A549 (cell line): ENCODE data around the gene TTC24. TPM values are rescaled to one million over a fixed set of nuclear protein-coding genes. Genes with fewer than 3 reads are reported as not detected.

Source experiments
- ATAC-seq, 2 experiments: fragments of 200-7000 bp in 1 of 2; fragments of >200 bp in 1 of 2; cut with Nextera tagmentation in 1 of 2; cut with Tn5 transposase in 1 of 2; 3 replicates each; pipeline versions ENCODE4 v1.8.0 to v1.9.1; 2018 to 2020; ENCODE audit warnings: mild to moderate bottlenecking in 1 of 2, moderate library complexity in 1 of 2
- CTCF ChIA-PET: fragments of 300-600 bp; sonication (Branson Sonifier 250); formaldehyde crosslinking; extraction: SDS; loops from one replicate; lab custom pipeline; 2021; ENCODE audit warnings: antibody characterized with exemption, inconsistent platforms; lab: Yijun Ruan, JAX
- POLR2A ChIA-PET: fragments of 350-600 bp; formaldehyde crosslinking; extraction: SDS; loops from one replicate; lab custom pipeline; 2021; ENCODE audit warnings: antibody characterized with exemption, inconsistent platforms; lab: Yijun Ruan, JAX
- DNase-seq, 2 experiments: peaks; one replicate each; pipeline versions ENCODE4 v3.0.0 to v3.0.0-alpha.2; 2011 to 2016; ENCODE audit warnings: low read depth in 1 of 2, low spot score in 1 of 2
- FAIRE-seq: peaks from 2 replicates; lab custom pipeline; 2011; peaks lifted over from hg19 to GRCh38; lab: Jason Lieb, UNC
- H3K27ac ChIP-seq, 2 experiments: fragments of >200 bp; sonication (Bioruptor Twin); formaldehyde crosslinking; 3 replicates each; pipeline ENCODE4 v1.5.1; 2016 to 2017
- H3K4me1 ChIP-seq: fragments of >200 bp; sonication (Bioruptor Twin); formaldehyde crosslinking; 3 replicates; pipeline ENCODE4 v1.6.1; 2016
- H3K4me2 ChIP-seq: fragments of >200 bp; sonication (Bioruptor Twin); formaldehyde crosslinking; 3 replicates; pipeline ENCODE4 v1.6.1; 2016
- H3K4me3 ChIP-seq: fragments of >200 bp; sonication (Bioruptor Twin); formaldehyde crosslinking; 3 replicates; pipeline ENCODE4 v1.5.1; 2016
- H3K9me3 ChIP-seq: fragments of >200 bp; sonication (Bioruptor Twin); formaldehyde crosslinking; 3 replicates; pipeline ENCODE4 v1.6.1; 2016
- BCL3 ChIP-seq: fragments of >200 bp; sonication (Bioruptor Twin); formaldehyde crosslinking; IDR thresholded peaks from 3 replicates; pipeline ENCODE4 v1.6.1; 2016
- BHLHE40 ChIP-seq: IDR thresholded peaks from 2 replicates; pipeline ENCODE4 v1.6.1; 2012; ENCODE audit warnings: low read depth, low read length, inconsistent platforms
- CBX2 ChIP-seq: fragments of 200-600 bp; sonication (generic); IDR thresholded peaks from 2 replicates; pipeline ENCODE4 v1.6.1; 2016; ENCODE audit warnings: low read depth, mild to moderate bottlenecking, borderline replicate concordance
- CHD2 ChIP-seq: fragments of 150-350 bp; IDR thresholded peaks from 2 replicates; pipeline ENCODE4 v1.6.1; 2014; ENCODE audit warnings: low read length; ENCODE audit not compliant: partially characterized antibody
- CHD4 ChIP-seq: fragments of 200-600 bp; sonication (generic); IDR thresholded peaks from 2 replicates; pipeline ENCODE4 v1.6.1; 2016; ENCODE audit warnings: antibody characterized with exemption, mild to moderate bottlenecking, borderline replicate concordance
- EP300 ChIP-seq, 2 experiments: fragments of >200 bp; sonication (Bioruptor Twin); formaldehyde crosslinking; IDR thresholded peaks; 2 replicates in 1 of 2; 3 replicates in 1 of 2; pipeline ENCODE4 v1.6.1; 2016 to 2017
- ESRRA ChIP-seq: fragments of 150-350 bp; IDR thresholded peaks from 2 replicates; pipeline ENCODE4 v1.6.1; 2014; ENCODE audit warnings: mild to moderate bottlenecking, low read length, borderline replicate concordance
- FOSB ChIP-seq: fragments of 250-450 bp; sonication (Bioruptor Pico); IDR thresholded peaks from 2 replicates; pipeline ENCODE4 v1.5.0; 2020; ENCODE audit warnings: mild to moderate bottlenecking, moderate library complexity
- FOSL2 ChIP-seq, 2 experiments: fragments of 450-650 bp in 1 of 2; fragments of >200 bp in 1 of 2; sonication (Bioruptor Twin) in 1 of 2; formaldehyde crosslinking; IDR thresholded peaks; 2 replicates each; pipeline versions ENCODE4 v1.5.0 to v1.6.1; 2016 to 2020; ENCODE audit warnings: mild to moderate bottlenecking in 1 of 2, moderate library complexity in 1 of 2
- FOXS1 ChIP-seq: fragments of 250-450 bp; sonication (Bioruptor Pico); IDR thresholded peaks from 2 replicates; pipeline ENCODE4 v1.5.0; 2020; ENCODE audit warnings: mild to moderate bottlenecking, moderate library complexity
- GATA3 ChIP-seq: IDR thresholded peaks from 2 replicates; pipeline ENCODE4 v1.6.1; 2012; ENCODE audit warnings: borderline replicate concordance
- HDAC2 ChIP-seq: fragments of 200-600 bp; sonication (generic); IDR thresholded peaks from 2 replicates; pipeline ENCODE4 v1.6.1; 2016
- HES2 ChIP-seq: fragments of >200 bp; sonication (Bioruptor Twin); formaldehyde crosslinking; IDR thresholded peaks from 2 replicates; pipeline ENCODE4 v1.6.1; 2016
- HEYL ChIP-seq: fragments of 250-450 bp; sonication (Bioruptor Pico); IDR thresholded peaks from 2 replicates; pipeline ENCODE4 v1.8.0; 2021; ENCODE audit warnings: mild to moderate bottlenecking, moderate library complexity
- JUN ChIP-seq, 2 experiments: fragments of >200 bp; sonication (Bioruptor Twin); formaldehyde crosslinking; IDR thresholded peaks; 2 replicates in 1 of 2; 3 replicates in 1 of 2; pipeline ENCODE4 v1.6.1; 2016 to 2017
- KDM1A ChIP-seq: fragments of 200-600 bp; sonication (generic); IDR thresholded peaks from 2 replicates; pipeline ENCODE4 v1.6.1; 2016; ENCODE audit warnings: low read depth, mild to moderate bottlenecking
- MAFK ChIP-seq: fragments of 450-650 bp; IDR thresholded peaks from 2 replicates; pipeline ENCODE4 v1.6.1; 2014; ENCODE audit not compliant: partially characterized antibody
- NPAS2 ChIP-seq: fragments of 250-450 bp; sonication (Bioruptor Pico); IDR thresholded peaks from 2 replicates; pipeline ENCODE4 v1.8.0; 2022; ENCODE audit warnings: mild to moderate bottlenecking, moderate library complexity, borderline replicate concordance
- POLR2AphosphoS2 ChIP-seq: conservative IDR thresholded peaks from 2 replicates; pipeline ENCODE4 v1.6.1; 2012; ENCODE audit warnings: low read length, improper control_type of control experiment, inconsistent platforms
- RAD21 ChIP-seq, 2 experiments: fragments of >200 bp in 1 of 2; sonication (Bioruptor Twin) in 1 of 2; formaldehyde crosslinking in 1 of 2; IDR thresholded peaks in 1 of 2; conservative IDR thresholded peaks in 1 of 2; 2 replicates in 1 of 2; 3 replicates in 1 of 2; pipeline ENCODE4 v1.6.1; 2012 to 2018; ENCODE audit warnings: inconsistent platforms in 1 of 2
- RARB ChIP-seq: fragments of 250-450 bp; sonication (Bioruptor Pico); IDR thresholded peaks from 2 replicates; pipeline ENCODE4 v1.8.0; 2021; ENCODE audit warnings: mild to moderate bottlenecking, moderate library complexity
- RCOR1 ChIP-seq: fragments of 150-350 bp; IDR thresholded peaks from 2 replicates; pipeline ENCODE4 v1.6.1; 2014; ENCODE audit warnings: antibody characterized with exemption, low read length, low read depth
- TP53 ChIP-seq: fragments of 250-450 bp; sonication (Bioruptor Pico); IDR thresholded peaks from 2 replicates; pipeline ENCODE4 v1.5.0; 2021; ENCODE audit warnings: mild to moderate bottlenecking, moderate library complexity
- ZC3H11A ChIP-seq: fragments of 450-650 bp; IDR thresholded peaks from 2 replicates; pipeline ENCODE4 v1.6.1; 2014; ENCODE audit warnings: antibody characterized with exemption, mild to moderate bottlenecking
- ZFP36 ChIP-seq: fragments of 450-650 bp; IDR thresholded peaks from 2 replicates; pipeline ENCODE4 v1.6.1; 2014; ENCODE audit warnings: borderline replicate concordance; ENCODE audit not compliant: partially characterized antibody
- ZNF302 ChIP-seq: fragments of 250-450 bp; sonication (Bioruptor Pico); IDR thresholded peaks from 2 replicates; pipeline ENCODE4 v1.9.0; 2021; ENCODE audit warnings: inconsistent platforms, mild to moderate bottlenecking, moderate library complexity
- WGBS: methylation state at CpG from one replicate; pipeline ENCODE4 v1.1.6; 2017; ENCODE audit errors: missing lambda C conversion rate; 5-methylcytosine and 5-hydroxymethylcytosine counted together
- polyA plus RNA-seq, 4 experiments: library from polyadenylated mRNA; depleted of rRNA in 3 of 4; stranded (reverse); fragments of >200 nt; fragmentation: RNase III in 1 of 4; extraction: RNeasy Plus Mini Kit Qiagen cat#74134 plus additional on column Dnase treatment in 1 of 4; gene quantifications; 2 replicates in 3 of 4; 3 replicates in 1 of 4; pipeline ENCODE4 v1.2.3, GENCODE V29; 2011 to 2017
- TF ChIP-seq, protein P1 (sequence below): fragments of 450-650 bp; IDR thresholded peaks from 2 replicates; pipeline ENCODE4 v1.6.1; 2014; ENCODE audit warnings: antibody characterized with exemption
- TF ChIP-seq, protein P2 (sequence below): fragments of 150-350 bp; IDR thresholded peaks from 2 replicates; pipeline ENCODE4 v1.6.1; 2014; ENCODE audit warnings: low read depth, mild to moderate bottlenecking, low read length

TTC24 gene
- polyA plus RNA-seq, 2 of the 4 experiments (the other 2 are of a cell fraction), result not detected

DNA sequence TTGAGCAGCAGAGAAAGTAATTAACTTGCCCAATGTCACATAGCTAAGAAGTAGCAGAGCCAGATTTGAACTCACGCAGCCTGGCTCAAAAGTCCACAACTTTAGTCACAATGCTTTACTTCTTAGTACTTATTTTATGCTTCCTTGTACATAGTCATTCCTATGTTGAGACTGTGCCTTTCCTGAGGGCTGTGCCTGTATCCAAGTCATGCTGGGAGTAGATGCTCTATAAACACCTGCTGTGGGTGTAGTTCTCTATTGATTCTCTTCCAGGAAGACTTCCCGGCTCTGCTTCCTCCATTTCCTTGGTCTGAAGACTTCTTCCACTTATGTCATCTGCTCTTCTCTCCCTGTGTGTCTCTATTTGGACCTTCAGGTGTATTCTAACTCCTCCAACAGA is 23.8 kb upstream of the TTC24 start:
- DNase-seq, result no peak
- no peak for FAIRE-seq
- TF ChIP-seq JUN (IDR thresholded peaks at IDR 0.05), result no peak
- TF ChIP-seq POLR2AphosphoS2, result no peak
- TF ChIP-seq HES2, result no peak
- TF ChIP-seq CHD2, result no peak
- TF ChIP-seq BHLHE40, result no peak
- no peak for TF ChIP-seq RARB
- TF ChIP-seq ZNF302, result no peak
- TF ChIP-seq CBX2, result no peak
- no peak for TF ChIP-seq RAD21 (conservative IDR thresholded peaks at IDR 0.05 in 1 of 2, IDR thresholded peaks at IDR 0.05 in 1 of 2)
- no peak for TF ChIP-seq FOXS1
- no peak for TF ChIP-seq ESRRA
- ChIA-PET POLR2A (no interaction called here), CTCF (interaction anchor here (1.2 to 1.4 kb wide), 2 partner anchors 46 to 110 kb away, joined by 3 to 4 read pairs; no protein-coding TSS in a partner anchor)
- H3K9me3 ChIP-seq, result no peaks in the 10 kb centered on the region
- H3K4me3 ChIP-seq, result no peak overlapping the region
- no peak for ATAC-seq
- H3K27ac ChIP-seq, result no peak overlapping the region
- H3K4me2 ChIP-seq, result no peak overlapping the region
- 69% methylated on average over 2 of the region's 2 CpGs for WGBS
- peaks cover 20% of the 10 kb centered on the region for H3K4me1 ChIP-seq

DNA sequence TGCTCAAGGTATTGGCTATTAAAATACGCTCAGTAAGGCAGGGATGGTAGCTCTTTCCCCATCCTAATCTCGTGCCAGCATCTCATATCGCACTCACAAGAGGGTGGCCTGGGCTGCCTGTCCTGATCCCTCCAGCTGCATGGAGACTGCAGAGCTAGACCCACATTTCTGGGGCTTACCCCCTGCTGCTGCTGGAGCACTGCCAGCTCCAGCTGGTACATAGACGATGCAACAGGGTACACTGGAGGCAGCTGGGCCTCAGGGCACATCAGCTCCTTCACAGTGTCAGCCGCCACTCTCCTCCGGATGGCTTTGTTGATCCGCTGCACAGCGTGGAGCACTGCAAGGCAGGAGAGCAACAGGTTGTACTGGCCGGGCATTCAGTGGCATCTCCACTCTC is 23.2 kb upstream of the TTC24 start:
- ATAC-seq (no peak), DNase-seq (no peak), FAIRE-seq (no peak)
- ChIA-PET CTCF (interaction anchor here (1.2 to 1.4 kb wide), 2 partner anchors 46 to 110 kb away, joined by 3 to 4 read pairs; no protein-coding TSS in a partner anchor), POLR2A (no interaction called here)
- 73% methylated on average over 9 of the region's 9 CpGs for WGBS
- Histone ChIP-seq H3K9me3 (no peaks in the 10 kb centered on the region), H3K27ac (no peak overlapping the region), H3K4me1 (peaks cover 18% of the 10 kb centered on the region), H3K4me2 (no peak overlapping the region)
- TF ChIP-seq HEYL (CRISPR knock-in tag), result no peak
- TF ChIP-seq POLR2AphosphoS2, result no peak
- no peak for TF ChIP-seq GATA3
- no peak for TF ChIP-seq NPAS2
- TF ChIP-seq FOSB (CRISPR knock-in tag), result no peak
- TF ChIP-seq ZNF302, result no peak
- TF ChIP-seq RCOR1, result no peak
- no peak for TF ChIP-seq ZC3H11A
- TF ChIP-seq HDAC2, result no peak
- TF ChIP-seq ZFP36, result no peak
- no peak for TF ChIP-seq CHD4
- TF ChIP-seq, protein P1, sequence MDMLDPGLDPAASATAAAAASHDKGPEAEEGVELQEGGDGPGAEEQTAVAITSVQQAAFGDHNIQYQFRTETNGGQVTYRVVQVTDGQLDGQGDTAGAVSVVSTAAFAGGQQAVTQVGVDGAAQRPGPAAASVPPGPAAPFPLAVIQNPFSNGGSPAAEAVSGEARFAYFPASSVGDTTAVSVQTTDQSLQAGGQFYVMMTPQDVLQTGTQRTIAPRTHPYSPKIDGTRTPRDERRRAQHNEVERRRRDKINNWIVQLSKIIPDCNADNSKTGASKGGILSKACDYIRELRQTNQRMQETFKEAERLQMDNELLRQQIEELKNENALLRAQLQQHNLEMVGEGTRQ, result no peak
- TF ChIP-seq BCL3, result no peak
- no peak for TF ChIP-seq EP300 (IDR thresholded peaks at IDR 0.05)
- no peak for TF ChIP-seq MAFK
- TF ChIP-seq, protein P2, sequence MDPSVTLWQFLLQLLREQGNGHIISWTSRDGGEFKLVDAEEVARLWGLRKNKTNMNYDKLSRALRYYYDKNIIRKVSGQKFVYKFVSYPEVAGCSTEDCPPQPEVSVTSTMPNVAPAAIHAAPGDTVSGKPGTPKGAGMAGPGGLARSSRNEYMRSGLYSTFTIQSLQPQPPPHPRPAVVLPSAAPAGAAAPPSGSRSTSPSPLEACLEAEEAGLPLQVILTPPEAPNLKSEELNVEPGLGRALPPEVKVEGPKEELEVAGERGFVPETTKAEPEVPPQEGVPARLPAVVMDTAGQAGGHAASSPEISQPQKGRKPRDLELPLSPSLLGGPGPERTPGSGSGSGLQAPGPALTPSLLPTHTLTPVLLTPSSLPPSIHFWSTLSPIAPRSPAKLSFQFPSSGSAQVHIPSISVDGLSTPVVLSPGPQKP, result no peak
- no peak for TF ChIP-seq FOSL2 (IDR thresholded peaks at IDR 0.05)
- no peak for TF ChIP-seq FOSL2 (CRISPR knock-in tag; IDR thresholded peaks at IDR 0.05)
- TF ChIP-seq KDM1A, result no peak
- no peak for TF ChIP-seq TP53 (CRISPR knock-in tag)
- TF ChIP-seq, all 56 proteins: peak for 0
- H3K4me3 ChIP-seq, result no peak overlapping the region
